Activated CD4-positive, alpha-beta T cell treated with anti-CD3 and anti-CD28 coated beads, Interleukin-2, amount 50 U/mL, for 48 hours (primary cell): ENCODE data around the gene WDR31.
"Not testable (repeated sequence)": the region's sequence is repeated elsewhere in the genome, so short reads cannot be mapped to it uniquely, and the experiment has no call there.

Experiments
- DNase-seq, 2 experiments: peaks; one replicate each; pipeline ENCODE4 v3.0.0-alpha.2; 2020

Gene WDR31

GRCh38 chr9:113368348-113368981, 28.4 kb upstream of the WDR31 start:
- no peak for DNase-seq

DNA sequence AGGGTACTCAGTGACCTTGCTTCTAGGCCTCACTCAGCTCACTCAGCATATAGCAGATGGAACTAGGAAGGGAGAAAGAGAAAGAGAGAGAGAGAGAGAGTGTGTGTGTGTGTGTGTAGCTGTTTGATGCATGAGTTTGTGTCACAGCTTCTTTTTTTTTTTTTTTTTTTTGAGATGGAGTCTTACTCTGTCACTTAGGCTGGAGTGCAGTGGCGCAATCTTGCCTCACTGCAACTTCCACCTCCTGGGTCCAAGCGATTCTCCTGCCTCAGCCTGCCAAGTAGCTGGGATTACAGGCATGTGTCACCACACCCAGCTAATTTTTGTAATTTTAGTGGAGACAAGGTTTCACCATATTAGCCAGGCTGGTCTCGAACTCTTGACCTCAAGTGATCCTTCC, 25.6 kb upstream of the WDR31 start:
- DNase-seq = not testable (repeated sequence)

DNA sequence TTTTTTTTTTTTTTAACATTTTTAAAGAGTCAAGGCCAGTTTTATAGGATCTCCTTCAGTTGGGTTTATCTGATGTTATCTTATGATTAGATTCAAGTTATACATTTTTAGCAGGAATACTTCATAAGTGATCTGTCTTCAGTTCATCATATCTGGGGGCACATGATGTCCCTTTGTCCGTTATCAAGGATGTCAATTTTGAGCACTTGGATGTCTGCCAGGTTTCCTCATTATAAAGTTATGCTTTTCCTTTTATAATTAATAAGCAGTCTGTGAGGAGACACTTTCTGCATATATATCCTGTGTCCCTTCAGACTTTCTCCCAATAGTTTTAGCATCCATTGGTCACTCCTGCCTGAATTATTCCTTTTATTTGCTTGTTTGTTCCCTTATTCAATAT, 24.9 kb upstream of the WDR31 start:
- no peak for DNase-seq

GRCh38 chr9:113363336-113363735, 23.3 kb upstream of the WDR31 start:
- DNase-seq = no peak

- peak; percentile 31 to 50 for DNase-seq
Observed at GRCh38 chr9:113361304-113362018, 21.4 kb upstream of the WDR31 start.

GRCh38 chr9:113360242-113360842, 20.3 kb upstream of the WDR31 start:
- DNase-seq = no peak

DNA sequence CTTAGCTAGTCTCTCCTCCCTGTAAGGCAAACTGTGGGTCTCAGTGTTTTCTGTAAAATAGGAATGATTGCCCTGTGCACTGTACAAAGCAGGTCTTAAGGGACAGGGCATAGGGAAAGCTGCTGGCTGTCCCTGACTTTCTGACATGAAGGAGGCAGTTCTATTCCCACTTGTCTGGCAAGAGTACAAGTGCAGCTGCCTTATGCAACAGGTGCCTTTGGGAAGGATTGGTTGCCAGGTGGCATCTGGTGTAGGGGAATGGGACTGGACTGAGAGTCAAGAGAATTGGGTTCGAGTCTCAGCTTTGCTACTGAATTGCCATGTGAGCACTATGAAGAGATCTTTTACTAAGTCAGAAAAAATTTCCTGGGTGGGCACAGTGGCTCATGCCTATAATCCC, 19.3 kb upstream of the WDR31 start:
- no peak for DNase-seq

GRCh38 chr9:113356686-113357292, 16.7 kb upstream of the WDR31 start:
- DNase-seq = no peak

GRCh38 chr9:113355040-113355596, 15.0 kb upstream of the WDR31 start:
- DNase-seq = no peak

- no peak for DNase-seq
Observed at GRCh38 chr9:113352411-113352810, 12.3 kb upstream of the WDR31 start.

- no peak for DNase-seq
Observed at GRCh38 chr9:113352006-113352405, 11.9 kb upstream of the WDR31 start.

DNA sequence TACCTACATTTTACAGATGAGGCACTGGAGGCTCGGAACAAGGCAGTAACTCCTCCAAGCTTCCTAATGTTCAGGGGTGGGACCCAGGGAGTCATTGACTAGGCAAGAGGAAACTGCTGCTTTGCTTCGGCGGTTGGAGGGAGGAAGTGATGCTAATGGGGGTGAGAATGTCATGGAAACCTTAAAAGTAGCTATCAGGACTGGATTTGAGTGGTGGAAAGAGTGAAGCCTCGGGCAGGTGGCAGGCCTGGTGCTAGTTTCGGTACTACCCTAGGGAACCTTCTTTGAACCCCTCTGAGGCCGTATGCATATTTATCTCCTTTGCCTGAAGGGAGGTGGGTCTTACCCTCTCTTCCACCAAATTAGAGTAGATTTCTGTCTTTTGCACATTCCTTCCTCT, 10.9 kb upstream of the WDR31 start:
- peak; percentile 44 to 61 for DNase-seq

GRCh38 chr9:113350107-113350661, 10.1 kb upstream of the WDR31 start:
- DNase-seq = peak in 1 of 2 experiments; percentile 49

- DNase-seq = peak; percentile 36 to 40
Observed at GRCh38 chr9:113349445-113350094, 9.5 kb upstream of the WDR31 start, which contains the start of gene BSPRY. Gene BSPRY, plus strand, starts transcription at chr9:113349541. Its CDS starts 39 bp downstream, at chr9:113349580.

DNA sequence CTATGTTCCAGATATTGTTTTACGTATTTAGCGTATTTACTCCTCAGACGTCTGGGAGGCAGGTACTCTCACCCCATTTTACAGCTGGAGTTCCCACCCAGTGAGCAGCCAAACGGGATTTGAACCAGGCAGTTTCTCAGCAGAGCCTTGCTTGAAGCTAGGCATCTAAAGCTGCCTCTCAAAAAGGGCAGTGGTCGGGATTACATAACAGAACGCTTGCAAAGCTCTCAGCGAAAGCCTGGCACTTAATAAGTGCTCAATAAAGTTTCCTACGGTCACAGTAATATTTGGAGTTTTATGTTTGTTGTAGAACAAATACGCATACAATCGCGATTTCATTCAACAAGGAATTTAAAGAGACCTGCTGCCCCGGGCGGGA, 9.0 kb upstream of the WDR31 start:
- no peak for DNase-seq

DNA sequence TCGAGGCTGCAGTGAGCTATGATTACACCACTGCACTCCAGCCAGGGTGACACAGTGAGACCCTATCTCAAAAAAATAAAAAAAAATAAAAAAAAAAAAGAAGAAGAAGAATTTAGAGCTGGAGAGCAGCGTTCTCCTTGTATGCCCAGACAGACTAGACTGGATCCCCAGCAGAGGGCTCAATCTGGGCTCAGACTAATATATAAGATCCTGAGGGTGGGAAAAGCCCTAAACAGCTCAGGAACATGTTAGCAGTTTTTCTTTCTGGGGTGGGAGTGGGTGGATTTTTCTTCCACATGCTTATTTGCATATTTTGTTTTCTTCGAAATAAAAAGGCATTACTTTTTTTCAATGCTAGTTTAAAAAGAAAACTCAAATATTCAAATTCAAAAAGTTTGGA, 8.4 kb upstream of the WDR31 start:
- DNase-seq = no peak

DNA sequence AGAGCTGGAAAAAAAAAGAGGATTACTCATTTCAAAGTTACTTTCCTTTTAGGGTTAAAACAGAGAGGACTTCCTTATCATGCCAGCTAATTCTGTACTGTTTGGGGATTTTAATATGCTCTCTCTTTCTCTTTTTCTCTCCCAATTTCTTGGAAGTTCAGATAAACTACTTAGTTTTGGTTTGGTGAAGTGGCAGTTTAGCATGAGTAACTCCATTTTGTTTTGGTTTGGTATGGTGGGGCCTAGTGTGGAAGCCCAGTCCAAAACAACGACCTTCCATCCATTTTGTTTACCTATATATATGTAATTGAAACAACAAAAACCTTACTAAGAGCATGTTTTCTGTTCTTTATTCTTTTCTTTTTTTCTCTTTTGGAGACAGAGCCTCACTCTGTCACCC, 5.6 kb upstream of the WDR31 start:
- no peak for DNase-seq

GRCh38 chr9:113345190-113345589, 5.1 kb upstream of the WDR31 start:
- no peak for DNase-seq

GRCh38 chr9:113343732-113344231, 3.7 kb upstream of the WDR31 start:
- no peak for DNase-seq

- no peak for DNase-seq
Observed at GRCh38 chr9:113341712-113342410, 1.8 kb upstream of the WDR31 start.

- DNase-seq = no peak
Observed at GRCh38 chr9:113337714-113338113, 2.4 kb downstream of the WDR31 start.

DNA sequence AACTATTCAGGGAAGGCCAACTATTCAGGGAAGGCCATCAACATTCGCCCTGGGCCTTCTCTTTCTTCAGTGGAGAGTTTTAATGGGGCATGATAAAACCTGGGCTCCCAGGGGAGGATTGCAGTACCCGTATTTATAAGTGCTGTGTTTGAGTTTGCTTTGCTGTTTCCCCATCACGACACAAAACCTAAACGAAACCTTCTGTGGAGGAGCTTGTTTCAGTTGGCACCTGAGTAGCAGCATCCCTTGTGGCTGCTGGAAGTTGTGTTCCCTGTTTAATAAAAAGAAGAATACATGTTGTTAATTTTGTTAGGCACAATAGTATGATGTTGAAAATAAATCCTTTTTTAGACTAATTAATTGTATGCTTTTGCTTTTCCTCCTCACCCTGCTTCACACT, 8.3 kb downstream of the WDR31 start:
- DNase-seq = no peak
